Activated CD8-positive, alpha-beta memory T cell treated with anti-CD3 and anti-CD28 coated beads for 24 hours (primary cell): Measurements from ENCODE around the gene RNF123.
"Not testable (repeated sequence)": the region's sequence is repeated elsewhere in the genome, so short reads cannot be mapped to it uniquely, and the experiment has no call there.

Experiments used
- DNase-seq: peaks from one replicate; pipeline ENCODE4 v3.0.0-alpha.2; 2020

RNF123 gene

DNA sequence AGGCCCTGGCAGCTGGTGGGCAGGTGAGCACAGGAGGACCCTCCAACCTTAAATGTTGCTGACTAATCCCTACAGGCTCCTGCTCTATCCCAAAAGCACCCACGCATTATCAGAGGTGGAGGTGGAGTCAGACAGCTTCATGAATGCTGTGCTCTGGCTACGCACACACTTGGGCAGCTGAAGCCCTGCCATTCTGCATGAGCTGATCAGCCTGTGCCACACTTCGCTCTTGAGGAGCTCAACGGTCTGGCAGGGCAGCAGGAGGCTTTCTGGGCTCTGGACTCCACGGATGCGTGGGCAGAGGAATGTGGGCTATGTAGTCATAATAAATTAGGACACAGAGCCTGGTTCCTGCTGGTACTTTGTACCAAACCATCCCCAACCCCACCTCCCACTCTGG, 6.2 kb upstream of the RNF123 start:
- DNase-seq = no peak

GRCh38 chr3:49684453-49684852, 4.9 kb upstream of the RNF123 start:
- DNase-seq = not testable (repeated sequence)

DNA sequence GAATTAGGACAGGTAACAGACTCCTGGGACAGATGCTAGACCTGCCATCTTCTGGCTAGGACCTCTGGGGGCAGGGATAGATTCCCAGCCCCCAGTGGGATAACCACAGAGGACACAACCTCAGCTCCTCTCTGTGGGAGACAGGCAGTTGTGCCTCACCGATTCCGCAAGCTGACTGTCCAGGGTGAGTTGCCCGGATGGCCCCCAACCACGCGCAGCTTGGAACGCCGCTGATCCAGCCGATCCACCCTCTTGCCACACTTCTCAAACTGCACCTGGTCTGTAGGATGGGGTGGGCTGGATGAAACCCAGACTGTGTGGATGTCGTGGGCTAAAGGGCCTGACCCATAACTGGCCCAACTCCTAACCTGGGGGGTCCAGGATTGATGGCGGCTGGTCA, 4.3 kb upstream of the RNF123 start:
- DNase-seq = not testable (repeated sequence)

DNA sequence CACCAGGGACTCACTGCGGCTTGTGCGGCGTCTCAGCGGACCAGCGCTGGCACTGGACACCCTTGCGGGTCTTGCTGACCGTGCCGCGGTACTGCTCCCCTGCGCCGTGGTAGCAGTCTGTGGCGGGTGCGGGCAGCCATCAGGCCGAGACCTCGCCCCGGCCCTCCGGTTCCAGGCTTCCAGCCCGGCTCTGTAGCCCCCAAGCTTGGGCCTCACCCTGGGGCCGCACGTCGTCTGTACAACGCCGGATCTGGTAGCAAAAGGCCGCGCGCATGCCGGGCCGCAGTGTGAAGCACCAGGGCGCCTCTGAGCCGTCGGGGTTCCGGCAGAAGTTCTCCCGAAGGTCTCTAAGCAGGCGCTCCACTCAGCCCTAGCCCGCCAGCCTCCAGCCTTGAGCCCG, 3.5 kb upstream of the RNF123 start:
- not testable (repeated sequence) for DNase-seq

DNA sequence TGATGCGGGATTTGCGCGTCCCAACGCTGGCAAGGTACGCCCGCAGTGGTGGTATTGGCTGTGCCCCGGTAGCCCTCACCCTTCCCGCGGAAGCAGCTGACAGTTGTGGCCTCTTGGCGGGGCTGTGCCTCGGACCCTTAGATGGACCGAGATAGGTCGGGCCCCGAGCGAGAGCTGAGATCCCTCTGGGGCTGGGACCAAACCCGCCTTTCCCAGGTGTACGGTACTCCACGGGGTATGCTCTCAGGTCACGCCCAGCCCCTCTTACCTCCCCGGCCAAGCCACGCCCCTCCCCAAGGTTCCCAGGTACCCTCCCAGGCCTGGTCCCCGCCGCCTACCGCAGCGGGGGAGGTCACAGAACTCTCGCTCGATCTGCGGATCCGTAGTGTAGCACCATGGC, 3.0 kb upstream of the RNF123 start:
- DNase-seq = peak; percentile 77

- DNase-seq = peak; percentile 79
Measured at GRCh38 chr3:49686769-49687423, 2.5 kb upstream of the RNF123 start.

DNA sequence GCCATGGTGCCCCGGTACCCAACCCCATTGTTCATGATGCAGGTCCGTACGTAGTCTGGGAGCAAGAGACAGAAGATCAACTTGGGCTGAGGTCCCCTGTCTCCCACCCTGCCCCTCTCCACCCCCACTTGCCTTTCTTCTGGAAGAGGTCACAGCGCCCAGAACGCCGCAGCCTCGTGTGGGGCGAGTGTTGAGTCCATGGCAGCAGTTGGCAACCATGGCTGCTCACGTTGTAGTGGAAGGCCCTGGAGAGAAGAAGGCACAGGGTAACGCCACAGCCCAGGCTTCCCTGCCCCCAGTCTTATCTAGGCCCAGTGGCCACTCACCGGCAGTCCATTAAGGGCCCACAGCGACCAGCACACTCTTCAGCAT, 1.9 kb upstream of the RNF123 start:
- not testable (repeated sequence) for DNase-seq

GRCh38 chr3:49688338-49689045, 865 bp upstream of the RNF123 start:
- DNase-seq = not testable (repeated sequence)

- not testable (repeated sequence) for DNase-seq
Measured at GRCh38 chr3:49689908-49690624, 709 bp downstream of the RNF123 start.

- DNase-seq = not testable (repeated sequence)
Measured at GRCh38 chr3:49690856-49691255, 1.5 kb downstream of the RNF123 start.

DNA sequence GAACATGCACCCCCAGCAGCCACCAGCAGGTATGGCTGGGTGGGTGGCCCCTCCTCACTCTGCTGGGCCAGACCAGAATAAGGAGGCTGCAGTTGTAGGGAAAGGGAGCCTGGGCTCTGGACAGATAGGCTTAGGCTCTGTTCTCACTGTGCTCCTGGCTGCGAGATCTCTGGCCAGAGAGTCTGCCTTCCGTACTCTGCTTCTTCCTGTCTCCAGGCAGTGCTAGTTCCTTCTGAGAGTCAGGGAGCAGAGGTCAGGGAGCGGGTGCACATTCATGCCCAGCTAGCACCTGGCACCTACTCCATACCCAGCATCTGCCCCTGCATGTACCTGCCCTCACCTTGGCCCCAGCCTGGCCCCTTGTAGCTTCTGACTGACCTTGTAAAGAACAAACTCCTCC, 2.1 kb downstream of the RNF123 start:
- DNase-seq = not testable (repeated sequence)

GRCh38 chr3:49694409-49695070, 5.2 kb downstream of the RNF123 start:
- not testable (repeated sequence) for DNase-seq

DNA sequence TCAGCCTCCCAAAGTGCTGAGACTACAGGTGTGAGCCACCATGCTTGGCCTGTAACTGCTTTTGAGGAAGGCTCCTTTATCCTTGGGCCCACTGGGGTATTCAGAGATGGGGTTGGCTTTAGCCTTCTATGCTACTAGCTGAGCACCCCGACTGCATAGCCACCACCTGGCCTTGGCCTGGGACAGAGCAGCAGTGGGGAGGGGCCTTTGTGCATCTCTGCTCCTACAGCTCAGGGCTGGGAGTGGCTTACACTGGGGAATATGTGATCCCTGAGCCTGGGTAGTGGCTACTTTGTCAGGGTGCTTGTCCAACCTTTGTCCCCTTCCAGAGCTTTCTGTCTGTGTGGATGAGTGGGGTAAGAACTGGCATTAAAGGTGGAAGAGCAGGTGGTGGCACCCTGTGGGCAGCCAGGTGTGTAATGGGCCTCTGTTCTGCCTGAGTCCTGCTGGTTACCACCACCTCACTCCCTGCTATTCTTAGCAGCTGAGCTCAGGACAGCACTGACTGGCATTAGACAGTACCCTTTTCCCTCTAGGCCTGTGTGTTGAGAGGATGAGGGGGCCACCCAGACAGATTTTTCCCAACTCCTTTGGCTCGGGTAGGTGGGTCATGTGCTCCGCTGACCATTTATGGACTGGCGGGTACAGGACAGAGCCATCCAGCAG, 6.1 kb downstream of the RNF123 start:
- not testable (repeated sequence) for DNase-seq

- no peak for DNase-seq
Measured at GRCh38 chr3:49699281-49699979, 10.1 kb downstream of the RNF123 start.

DNA sequence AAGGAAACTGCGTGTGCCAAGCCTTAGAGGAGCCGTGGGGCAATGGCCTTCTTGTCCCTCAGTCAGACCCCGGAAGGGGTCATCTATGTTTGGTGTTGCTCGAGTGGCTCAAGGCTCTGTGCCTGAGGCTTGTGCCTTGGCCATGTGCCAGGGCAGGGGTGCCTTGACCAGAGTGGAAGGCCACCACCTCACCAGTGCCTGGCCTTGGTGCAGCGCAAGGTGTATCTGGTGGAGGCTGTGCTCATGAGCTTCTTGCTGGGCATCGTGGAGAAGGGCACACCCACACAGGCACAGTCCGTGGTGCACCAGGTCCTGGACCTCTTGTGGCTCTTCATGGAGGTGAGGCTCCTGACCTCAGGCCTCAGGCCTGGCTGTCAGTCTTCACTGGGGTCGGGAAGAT, 10.7 kb downstream of the RNF123 start:
- no peak for DNase-seq

GRCh38 chr3:49700453-49701128, 11.2 kb downstream of the RNF123 start:
- no peak for DNase-seq

DNA sequence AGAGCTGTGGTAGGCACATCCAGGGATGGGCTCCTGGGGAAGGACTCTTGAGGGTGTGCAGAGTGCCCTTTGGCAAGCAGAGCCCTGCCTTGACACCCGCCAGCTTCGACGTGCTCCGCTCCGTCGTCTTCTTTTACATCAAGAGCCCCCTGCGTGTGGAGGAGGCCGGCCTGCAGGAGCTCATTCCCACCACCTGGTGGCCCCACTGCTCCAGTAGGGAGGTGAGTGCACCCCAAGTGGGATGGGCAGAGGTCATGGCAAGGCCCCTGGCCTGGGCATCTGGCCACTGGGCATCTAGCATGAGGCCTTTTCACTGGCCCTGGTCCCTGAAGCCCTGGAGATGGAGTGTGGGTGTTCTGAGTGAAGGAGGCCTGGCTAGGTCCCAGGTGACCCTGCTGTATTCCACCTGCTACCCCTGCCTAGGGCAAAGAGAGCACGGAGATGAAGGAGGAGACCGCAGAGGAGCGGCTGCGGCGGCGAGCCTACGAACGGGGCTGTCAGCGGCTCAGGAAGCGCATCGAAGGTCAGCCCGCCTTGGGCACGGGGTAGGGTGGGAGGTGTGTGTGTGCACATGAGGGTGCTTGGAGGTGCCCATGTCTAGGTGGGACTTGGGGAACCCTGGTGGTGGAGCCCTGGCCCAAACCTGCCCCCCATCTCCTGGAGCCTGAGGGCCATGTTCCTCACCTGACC, 12.2 kb downstream of the RNF123 start:
- DNase-seq = no peak

DNA sequence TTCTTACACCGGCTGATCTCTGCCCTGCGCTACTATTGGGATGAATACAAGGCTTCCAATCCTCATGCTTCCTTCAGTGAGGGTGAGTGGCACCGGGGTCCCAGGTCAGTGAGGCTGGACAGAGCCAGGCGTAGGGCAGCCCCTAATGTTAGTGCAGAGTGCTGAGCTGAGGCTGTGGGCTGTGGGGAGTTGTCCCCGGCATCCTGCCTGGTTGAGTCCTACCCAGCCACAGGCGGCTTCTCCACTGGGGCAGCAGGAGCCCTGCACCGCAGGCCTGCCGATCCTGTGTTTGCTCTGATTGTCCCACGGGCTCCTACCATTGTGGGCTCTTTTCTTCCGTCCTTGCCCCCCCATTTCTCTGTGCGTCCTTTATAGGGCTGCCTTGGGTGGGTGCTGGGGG, 13.3 kb downstream of the RNF123 start:
- DNase-seq = no peak

GRCh38 chr3:49703443-49703927, 14.1 kb downstream of the RNF123 start:
- DNase-seq = peak; percentile 79

DNA sequence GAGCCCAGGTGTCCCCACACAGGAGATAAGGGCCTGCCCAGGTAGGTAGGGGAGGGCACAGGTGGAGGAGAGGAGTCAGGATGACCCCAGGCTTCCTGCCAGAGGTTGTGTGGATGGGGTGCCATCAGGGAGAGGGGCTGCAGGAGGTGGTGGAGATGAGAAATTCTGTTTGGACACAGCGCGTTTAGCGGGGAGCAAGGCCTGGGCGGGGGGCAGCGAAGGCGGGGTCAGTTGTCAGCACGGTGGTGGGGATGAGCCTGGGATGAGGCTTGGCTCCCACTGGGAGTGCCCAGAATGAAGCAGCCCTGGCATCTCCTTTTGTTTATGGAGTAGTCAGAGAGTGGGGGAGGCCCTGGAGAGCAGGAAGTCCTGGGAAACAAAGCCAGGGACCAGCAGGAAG, 14.6 kb downstream of the RNF123 start:
- no peak for DNase-seq

GRCh38 chr3:49704629-49705028, 15.3 kb downstream of the RNF123 start:
- DNase-seq = no peak
